HG02571 (cell line): ENCODE data around the gene DKK3.

ENCODE experiments used
- ATAC-seq: cut with Tn5 transposase; IDR thresholded peaks from one replicate; pipeline ENCODE4 v1.9.1; 2021; ENCODE audit warnings: mild to moderate bottlenecking, moderate library complexity; ENCODE audit not compliant: unreplicated experiment

Gene DKK3

GRCh38 chr11:12031856-12032544 is 23.6 kb upstream of the DKK3 start:
- no peak for ATAC-seq

GRCh38 chr11:12029738-12030363 is 21.4 kb upstream of the DKK3 start:
- no peak for ATAC-seq

GRCh38 chr11:12029119-12029518 is 20.7 kb upstream of the DKK3 start:
- no peak for ATAC-seq

- no peak for ATAC-seq
These were observed 19.9 kb upstream of the DKK3 start for GRCh38 chr11:12028303-12028702.

GRCh38 chr11:12026331-12027211 is 18.1 kb upstream of the DKK3 start:
- ATAC-seq, result no peak

- ATAC-seq, result no peak
These were observed 16.0 kb upstream of the DKK3 start for GRCh38 chr11:12024254-12024926.

- ATAC-seq, result no peak
These were observed 14.6 kb upstream of the DKK3 start for GRCh38 chr11:12023015-12023414.

GRCh38 chr11:12020546-12020945 is 12.1 kb upstream of the DKK3 start:
- no peak for ATAC-seq

- no peak for ATAC-seq
These were observed 11.5 kb upstream of the DKK3 start for GRCh38 chr11:12019866-12020416.

- ATAC-seq, result no peak
These were observed 10.9 kb upstream of the DKK3 start for GRCh38 chr11:12019337-12019736.

GRCh38 chr11:12017865-12018453 is 9.5 kb upstream of the DKK3 start:
- no peak for ATAC-seq

GRCh38 chr11:12017243-12017678 is 8.8 kb upstream of the DKK3 start:
- ATAC-seq, result no peak

GRCh38 chr11:12016246-12016645 is 7.8 kb upstream of the DKK3 start:
- ATAC-seq, result no peak

- ATAC-seq, result no peak
These were observed 7.1 kb upstream of the DKK3 start for GRCh38 chr11:12015486-12015885.

GRCh38 chr11:12013781-12014180 is 5.4 kb upstream of the DKK3 start:
- ATAC-seq, result no peak

- no peak for ATAC-seq
These were observed 1.3 kb upstream of the DKK3 start for GRCh38 chr11:12009617-12010321.

GRCh38 chr11:12008790-12009616 is 577 bp upstream of the DKK3 start:
- ATAC-seq, result no peak

- ATAC-seq, result no peak
These were observed 1.2 kb downstream of the DKK3 start for GRCh38 chr11:12007230-12007593.
